SIG-M5 treated with dmso at 0.1 percent for 504 hours (cell line): ENCODE results near the gene UNC93B1.

Source experiments
- DNase-seq: peaks from one replicate; lab custom pipeline; 2025; ENCODE audit not compliant: unreplicated experiment; lab: John Stamatoyannopoulos, UW

Gene UNC93B1

DNA sequence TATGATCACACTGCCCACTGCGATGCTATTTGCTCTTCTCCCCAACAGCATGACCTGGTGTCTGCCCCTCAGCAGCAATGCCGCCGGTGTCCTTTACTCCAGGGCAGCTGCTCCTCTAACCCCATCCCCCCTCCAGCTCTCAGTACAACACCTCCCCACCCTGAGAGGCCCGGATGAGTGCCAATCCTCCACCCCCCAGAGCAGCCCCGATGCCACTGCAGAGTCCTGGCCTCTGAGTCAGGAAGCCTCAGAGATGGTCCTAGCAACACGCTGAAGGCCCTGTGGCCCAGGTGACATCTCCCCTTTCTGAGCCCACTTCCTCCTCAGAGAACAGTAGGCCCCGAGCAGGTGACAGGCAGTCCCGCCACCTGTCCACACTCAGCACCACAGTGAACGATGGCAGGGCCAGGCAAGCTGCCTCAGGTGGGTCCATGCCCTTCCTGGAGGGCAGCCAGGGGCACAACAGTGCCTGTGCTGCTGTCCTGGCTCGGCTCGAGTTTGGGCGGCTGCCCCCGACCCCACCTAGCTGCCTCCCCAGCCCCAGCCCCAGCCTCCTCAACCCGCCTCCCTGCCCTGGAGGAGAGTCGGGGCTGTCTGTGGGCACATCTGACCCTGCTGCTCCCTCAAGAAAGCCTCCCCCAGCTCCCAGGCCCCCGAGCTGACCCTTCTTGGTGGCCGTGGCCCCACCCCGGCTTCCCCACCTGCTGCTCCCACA is 22.7 kb upstream of the UNC93B1 start:
- DNase-seq = no peak

DNA sequence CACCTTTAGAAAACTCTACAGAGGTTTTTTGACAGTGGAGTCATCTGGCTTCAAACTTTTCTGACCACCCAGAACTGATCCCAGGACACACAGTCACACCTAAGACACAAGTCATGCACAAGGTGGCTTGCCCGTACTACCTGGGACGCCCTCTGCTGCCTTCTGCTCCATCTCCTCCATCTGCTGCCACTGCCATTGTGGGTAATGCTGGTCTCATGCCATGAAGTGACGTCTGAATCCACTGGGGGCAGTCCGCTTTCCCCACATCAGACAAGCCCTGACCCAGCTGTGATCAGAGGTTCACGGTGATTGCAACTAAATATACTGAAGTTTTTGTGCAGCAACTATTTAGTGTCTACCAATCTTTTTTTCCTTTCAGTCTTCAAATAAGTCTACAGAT is 21.1 kb upstream of the UNC93B1 start:
- DNase-seq = no peak

DNA sequence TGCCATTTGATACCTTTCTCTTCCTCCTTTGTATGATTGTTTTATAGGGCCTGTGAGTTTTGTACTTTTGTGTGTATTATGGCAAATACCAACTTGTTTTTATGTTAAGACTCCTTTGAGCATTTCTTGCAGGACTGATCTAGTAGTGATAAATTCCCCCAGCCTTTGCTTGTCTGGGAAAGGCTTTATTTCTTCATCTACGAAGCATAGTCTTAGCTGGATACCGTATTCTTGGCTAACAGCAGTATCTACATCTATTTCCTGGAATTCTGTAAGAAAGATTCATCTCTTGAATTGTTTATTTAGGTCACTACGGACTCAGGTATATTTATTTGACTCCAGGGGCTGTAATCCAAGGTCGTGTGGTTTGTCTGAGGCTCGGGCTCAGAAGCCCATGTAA is 20.6 kb upstream of the UNC93B1 start:
- DNase-seq = no peak

DNA sequence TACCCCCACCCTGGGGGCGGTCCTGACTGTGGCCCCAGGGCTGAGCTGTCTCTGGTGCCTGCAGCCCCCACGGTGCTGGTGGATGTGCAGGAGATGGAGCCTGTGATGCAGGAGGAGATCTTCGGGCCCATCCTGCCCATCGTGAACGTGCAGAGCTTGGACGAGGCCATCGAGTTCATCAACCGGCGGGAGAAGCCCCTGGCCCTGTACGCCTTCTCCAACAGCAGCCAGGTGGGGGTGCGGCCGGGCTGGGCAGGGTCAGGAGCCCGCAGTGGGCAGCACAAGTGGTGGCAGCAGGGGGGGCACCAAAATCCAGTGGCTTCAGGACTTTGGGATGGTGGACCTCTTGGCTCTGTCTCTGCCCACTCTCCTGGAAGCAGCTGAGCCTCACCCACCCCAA is 18.6 kb upstream of the UNC93B1 start:
- DNase-seq = no peak

DNA sequence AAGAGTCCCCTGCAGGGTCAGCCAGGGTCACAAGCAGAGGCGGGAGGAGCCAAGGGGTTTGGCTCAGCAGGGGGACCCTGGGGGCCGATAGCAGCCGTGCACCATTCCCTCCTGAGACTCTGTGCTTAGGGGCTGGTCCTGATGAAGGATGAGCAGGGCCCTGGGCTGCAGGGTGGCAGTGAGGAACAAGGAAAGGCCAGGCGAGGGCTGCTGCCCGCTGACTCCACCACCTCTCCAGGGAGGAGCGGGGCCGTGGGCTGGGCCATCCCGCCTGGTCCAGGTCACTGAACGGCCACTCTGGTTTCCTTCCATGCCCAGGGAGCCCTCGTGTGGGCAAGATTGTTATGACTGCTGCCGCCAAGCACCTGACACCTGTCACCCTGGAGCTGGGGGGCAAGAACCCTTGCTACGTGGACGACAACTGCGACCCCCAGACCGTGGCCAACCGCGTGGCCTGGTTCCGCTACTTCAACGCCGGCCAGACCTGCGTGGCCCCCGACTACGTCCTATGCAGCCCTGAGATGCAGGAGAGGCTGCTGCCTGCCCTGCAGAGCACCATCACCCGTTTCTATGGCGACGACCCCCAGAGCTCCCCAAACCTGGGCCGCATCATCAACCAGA is 17.4 kb upstream of the UNC93B1 start:
- no peak for DNase-seq

DNA sequence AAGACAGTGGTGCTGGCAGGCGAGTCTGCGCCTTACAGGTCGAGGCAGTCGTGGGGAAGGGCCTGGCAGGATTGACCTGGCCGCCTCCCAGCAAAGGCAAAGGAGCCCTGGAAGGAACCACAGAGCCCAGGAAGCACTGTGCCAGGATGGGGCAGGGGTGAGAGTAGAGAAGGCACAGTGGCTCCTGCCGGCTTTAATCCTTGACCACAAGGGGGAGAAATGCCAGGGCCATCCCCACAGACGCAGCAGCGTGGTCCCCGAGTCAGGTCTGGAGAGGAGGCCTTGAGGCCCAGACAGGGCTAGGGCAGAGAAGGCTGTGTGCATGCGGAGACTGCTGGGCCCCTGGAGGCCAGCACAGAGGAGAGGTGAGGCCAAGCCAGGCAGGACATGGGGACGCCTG is 16.7 kb upstream of the UNC93B1 start:
- DNase-seq = no peak

DNA sequence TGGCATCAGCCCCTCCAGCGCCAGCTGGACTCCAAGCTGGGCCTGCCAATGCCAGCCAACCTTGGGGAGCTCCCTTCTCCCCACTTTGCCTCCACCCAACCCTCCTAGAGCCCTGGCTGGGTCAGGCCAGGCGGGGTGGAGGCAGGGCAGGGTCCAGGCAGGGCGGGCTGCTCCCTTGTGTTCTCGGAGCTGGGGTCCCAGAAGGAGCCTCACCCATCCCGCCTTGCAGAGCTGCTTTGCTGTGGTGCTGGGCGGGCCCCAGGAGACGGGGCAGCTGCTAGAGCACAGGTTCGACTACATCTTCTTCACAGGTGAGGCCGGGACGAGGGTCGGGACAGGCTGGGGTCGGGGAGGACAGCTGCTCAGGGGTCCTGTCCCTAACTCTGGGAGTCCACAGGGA is 15.6 kb upstream of the UNC93B1 start:
- no peak for DNase-seq

DNA sequence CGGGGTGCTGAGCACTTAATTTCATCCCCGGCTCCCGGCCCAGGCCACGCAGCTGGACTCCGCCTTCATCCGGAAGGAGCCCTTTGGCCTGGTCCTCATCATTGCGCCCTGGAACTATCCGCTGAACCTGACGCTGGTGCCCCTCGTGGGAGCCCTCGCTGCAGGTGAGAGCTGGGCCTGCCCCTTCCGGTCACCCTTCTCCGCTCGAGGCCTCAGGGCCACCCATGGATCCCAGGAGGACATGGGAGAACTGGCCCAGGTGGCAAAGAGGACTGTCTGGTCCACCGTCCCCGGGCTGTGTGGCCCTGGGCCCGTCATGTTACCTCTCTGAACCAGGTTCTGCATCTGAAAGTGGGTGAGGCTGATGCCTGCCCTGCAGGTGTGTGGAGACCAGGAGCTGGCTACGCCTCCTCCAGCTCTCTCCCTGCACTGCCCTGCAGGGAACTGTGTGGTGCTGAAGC is 14.9 kb upstream of the UNC93B1 start:
- no peak for DNase-seq

DNA sequence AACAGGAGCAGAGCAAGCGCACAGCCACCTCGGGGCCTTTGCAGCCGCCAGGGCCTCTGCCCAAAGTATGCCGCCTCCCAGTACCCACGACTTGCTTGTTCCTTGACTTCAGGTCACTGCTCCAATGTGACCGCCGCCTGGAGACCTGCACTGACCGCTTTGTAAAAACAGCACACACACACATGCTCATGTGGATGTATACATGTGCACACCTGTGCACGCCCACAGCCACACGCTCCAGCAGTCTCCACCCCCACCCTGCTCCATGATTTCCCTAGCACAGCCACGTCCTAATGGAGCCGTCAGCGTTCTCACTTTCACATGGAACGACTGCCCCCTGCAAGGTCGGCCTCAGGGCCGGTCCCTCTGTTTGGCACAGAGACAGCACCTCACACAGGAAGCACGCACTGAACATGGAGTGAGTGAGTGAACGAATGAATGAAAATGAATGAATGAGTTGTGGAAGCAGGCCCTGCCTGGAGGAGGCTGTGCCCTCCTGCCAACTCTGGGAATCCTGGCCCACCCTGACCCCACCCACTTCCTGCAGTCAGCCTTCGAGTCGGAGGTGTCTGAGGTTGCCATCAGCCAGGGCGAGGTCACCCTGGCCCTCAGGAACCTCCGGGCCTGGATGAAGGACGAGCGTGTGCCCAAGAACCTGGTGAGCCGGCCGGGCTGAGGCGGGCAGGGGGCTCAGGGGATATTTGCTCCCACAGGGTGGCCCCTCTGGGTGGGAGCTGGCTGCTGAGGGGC is 14.3 kb upstream of the UNC93B1 start:
- no peak for DNase-seq

DNA sequence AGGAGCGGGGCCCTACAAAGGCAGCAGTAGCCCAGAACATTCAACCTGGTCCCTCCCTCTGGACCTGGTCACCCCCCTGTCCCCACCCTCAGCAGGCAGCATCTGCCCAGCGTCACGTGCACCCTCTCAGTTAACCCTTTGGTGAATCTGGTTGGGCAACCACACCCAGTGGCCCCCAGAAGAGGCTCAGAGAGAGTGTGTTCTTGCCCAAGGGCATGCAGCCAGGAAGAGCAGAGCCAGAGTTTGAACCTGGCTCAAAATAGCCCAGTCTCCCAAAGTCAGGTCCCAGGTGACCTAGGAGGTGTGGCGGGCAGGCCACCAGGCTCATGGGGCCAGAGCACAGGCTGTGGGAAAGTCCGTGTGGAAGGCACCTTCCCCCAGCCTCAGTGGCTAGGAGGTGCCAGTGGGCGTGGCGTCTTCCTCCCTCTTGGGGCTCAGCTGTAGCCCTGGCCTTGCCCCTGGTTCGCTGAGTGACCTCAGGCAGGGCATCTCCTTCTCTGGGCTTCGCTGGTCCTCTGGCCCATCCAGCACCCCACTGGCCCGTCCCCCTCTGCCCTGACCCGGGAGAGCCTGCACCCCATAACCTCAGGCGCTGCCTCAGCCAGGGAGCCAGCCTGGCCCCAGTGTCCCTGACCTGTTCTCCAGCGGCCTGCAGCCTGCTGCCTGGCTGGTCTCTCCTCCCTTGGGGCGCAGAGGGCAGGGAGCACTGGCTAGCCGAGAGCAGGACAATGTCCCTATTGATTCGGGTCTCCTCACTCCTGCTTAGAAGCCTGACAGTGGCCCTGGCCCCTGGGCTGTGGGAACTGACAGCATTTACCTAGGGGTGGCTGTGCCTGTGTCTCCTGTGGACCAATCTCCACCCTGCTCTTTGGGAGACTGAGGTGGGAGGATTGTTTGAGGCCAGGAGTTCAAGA is 13.3 kb upstream of the UNC93B1 start:
- DNase-seq = peak; percentile 25

DNA sequence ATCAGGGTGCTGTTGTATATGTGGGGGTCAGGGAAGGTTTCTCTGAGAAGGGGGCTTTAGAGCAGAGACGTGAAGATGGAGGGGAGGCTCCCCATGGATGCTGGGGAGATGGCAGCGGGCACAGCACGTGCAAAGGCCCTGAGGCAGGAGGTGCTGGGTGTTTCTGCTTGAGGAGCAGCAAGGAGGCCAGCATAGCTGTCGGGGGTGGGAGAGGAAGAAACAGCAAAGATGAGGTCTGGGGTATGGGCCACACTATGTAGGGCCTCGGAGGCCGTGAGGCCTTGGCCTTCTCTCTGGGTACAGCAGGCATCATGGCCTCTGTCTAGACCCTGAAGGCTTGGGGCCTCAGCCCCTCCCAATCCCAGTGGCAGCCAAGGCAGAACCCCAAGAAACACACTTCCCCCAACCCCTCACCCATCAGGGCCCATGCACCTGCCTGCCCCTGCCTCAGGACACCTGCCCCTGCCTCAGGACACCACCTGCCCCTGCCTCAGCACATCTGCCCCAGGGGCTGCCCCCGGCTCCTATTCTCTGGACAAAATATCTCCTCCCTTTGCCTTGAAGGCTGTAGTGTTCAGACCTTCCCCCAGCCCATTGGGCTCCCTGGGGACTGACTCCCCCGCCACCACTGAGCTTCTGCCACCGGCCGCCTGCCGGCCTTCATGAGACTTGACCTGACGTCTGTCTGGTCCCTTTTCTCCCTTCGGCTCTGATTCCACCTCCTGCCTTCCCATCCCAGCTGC is 12.4 kb upstream of the UNC93B1 start:
- no peak for DNase-seq

DNA sequence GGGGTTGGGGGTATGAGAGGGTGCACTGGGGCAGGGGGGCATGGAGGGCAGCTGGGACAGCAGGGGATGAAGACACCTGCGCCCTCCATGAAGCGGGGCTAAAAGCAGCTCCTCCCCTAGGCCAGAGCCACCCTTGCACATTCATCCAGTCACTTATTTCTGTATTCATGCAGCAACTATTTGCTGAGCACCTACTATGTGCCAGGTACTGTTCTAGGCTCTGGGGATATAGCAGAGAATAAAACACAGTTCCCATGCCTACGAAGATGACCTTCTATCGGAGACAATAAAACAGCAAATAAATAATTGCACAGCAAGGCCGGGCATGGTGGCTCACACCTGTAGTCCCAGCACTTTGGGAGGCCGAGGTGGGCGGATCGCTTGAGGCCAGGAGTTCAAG is 11.6 kb upstream of the UNC93B1 start:
- no peak for DNase-seq

DNA sequence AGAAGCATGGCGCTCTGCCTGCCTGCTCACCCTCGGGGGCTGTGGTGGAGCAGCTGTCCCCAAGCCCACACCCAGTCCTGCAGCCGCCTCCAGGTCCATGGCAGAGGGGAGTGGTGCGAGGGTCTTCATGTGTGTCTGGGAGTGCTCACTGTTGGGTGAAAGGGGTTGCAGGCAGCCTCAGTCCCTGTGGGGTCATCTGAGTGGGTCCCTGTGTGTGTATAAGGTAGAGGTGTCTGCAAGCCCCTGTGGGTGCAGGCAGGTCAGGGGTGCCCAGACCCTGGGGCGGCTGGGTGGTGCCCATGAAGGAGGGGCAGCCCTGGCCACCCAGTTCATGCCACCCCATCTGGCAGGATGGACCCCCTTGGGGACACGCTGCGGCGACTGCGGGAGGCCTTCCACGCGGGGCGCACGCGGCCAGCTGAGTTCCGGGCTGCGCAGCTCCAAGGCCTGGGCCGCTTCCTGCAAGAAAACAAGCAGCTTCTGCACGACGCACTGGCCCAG is 11.1 kb upstream of the UNC93B1 start:
- no peak for DNase-seq

DNA sequence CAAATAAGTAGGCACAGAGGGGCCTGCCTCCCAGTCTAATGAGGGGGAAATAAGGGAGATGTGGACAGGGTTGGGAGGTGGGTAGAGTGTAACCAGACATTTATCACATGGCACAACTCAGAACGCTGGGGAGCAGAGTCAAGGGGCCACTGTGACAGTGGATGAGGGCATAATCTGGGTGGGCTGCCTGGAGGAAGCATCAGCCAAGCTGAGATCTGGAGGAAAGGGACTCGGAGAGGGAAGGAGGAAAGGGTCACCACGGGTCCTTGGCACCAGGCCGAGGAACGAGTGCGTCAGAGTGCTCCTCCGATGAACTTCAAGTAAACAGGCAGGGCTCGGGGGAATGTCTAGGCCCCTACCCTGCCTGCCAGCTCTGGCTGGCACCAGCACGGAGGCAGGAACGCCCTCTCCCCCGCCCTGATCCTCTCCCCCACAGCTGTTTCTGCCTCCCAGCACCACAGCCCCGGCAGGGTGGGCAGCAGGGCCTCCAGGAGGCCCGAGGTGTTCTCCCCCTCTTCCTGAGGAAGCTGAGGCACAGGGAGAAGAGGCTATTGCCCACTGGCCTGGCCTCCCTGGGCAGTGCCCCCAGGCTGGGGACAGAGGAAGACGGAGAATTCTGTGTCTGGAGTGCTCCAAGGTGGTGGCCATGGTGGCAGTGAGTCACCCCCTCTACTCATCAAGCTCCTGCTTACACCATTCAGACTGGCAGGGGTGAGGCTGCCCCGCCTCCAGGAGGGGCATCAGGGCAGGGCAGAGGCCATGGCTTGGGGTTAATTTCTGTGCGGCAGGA is 10.5 kb upstream of the UNC93B1 start:
- DNase-seq = no peak

DNA sequence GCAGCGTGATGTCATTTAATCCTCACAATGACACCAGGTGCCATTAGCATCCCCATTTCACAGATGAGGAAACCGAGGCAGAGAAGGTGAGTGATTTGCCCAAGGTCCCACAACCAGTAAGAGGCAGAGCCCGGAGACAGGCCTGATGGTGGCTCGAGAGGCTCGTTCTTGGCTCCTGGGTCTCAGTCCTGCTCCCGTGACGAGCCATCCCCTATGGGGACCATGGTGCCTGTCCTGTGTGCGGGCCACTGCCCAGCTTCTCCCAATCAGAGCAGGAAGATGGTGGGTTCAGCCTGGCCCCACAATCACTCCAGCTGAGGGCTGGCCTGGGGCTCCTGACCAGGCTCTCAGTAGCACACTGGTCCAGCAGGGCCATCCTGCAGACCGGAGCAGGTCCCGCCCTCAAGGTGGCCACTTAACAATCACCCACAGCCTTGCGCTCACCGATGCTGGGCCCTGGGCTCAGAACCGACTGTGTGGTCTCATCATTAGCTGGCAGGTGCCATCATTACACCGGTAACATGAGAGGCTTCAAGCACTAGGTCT is 9.8 kb upstream of the UNC93B1 start:
- DNase-seq = no peak

DNA sequence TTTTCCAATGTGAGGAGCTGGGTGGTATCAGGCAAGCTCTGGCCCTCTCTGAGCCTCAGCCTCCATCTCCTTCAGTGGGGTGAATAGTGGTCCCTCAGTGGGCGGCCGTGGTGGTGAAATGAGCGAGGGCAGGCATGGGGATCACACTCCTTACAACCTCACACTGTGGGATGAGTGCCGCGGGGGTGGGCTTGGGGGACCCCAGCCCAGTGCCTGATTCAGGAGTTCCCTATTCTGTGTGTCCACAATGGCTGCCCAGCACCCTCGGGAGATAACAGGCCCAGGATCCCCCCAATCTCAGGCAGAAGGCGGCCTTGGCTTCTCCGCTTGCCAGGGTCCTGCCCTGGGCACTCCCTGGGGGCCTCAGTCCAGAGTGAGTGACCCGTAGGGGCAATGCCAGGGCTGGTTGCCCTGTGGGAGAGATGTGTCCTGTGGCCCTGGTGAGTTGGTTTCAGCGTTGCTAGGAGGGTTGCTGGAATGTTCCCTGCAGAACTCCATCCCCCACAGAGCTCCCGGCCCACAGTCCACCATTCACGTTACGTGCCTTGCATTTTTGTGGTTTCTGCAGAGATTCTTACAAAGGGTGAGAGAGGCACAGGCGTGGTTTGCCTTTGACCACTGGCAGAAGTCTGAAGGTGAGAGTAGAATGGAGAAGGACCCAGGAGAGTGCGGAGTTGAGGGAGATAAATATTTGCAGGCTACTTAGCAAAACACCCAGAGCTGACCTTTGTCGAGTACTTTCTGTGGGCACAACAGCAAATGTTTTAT is 9.1 kb upstream of the UNC93B1 start:
- peak; percentile 47 for DNase-seq

DNA sequence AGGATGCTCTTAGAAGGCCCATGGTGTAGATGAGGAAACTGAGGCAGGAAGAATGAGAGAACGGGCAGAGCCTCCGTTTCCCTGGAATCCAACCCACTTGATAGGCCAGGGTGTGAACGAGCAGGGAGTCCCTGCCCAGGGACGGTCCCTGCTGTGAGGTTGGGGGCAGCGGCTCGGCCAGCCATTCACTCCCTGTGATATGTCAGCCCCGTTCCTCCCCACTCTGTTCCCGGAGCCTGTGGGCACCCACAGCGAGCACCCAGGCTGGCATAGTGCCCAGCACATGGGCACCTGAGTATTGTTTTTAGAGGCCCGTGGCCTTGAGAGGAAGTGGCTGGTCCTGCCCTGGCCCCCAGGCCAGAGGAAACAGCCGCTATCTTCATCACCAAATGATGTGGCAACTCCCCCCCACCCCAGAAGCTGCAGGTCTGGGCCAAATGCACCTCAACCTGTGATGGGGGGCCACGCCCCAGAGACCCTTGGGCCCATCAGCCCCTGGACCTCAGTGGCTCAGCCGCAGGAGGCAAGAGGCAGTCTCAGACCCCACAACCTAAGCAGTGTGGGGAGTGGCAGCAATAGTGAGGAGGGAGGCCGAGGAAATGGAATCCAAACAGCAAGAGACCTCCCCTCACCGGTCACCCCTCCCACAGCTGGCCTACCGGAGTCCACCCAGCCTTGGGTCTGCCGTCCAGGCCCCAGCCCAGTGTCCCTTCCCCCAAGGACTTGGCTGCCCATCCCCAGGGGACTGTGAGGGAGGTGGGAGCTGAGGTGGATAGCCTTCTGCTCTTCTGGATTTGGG is 8.3 kb upstream of the UNC93B1 start:
- no peak for DNase-seq
